WTC11 (cell line): ENCODE results near the gene BCOR.

Experiments
- CTCF ChIP-seq: fragments of 200-600 bp; IDR thresholded peaks from 2 replicates; pipeline ENCODE4 v1.8.0; 2022; ENCODE audit warnings: antibody characterized with exemption
- FOXP4 ChIP-seq: sonication (generic); formaldehyde crosslinking; IDR thresholded peaks from 2 replicates; pipeline ENCODE4 v1.8.0; 2022; ENCODE audit warnings: mild to moderate bottlenecking, missing genetic modification reagents
- IRF2 ChIP-seq: sonication (generic); formaldehyde crosslinking; IDR thresholded peaks from 2 replicates; pipeline ENCODE4 v1.8.0; 2022; ENCODE audit warnings: low read depth, missing genetic modification reagents, borderline replicate concordance

- TF ChIP-seq IRF2 (CRISPR knock-in tag) (no peak), CTCF (no peak), FOXP4 (CRISPR knock-in tag) (no peak)
Observed at GRCh38 chrX:40037367-40037766, 60.4 kb downstream of the BCOR start.
